GM18498 (cell line): Measurements from ENCODE around the gene EXOSC1.
"Not testable (repeated sequence)": the region's sequence is repeated elsewhere in the genome, so short reads cannot be mapped to it uniquely, and the experiment has no call there.

ENCODE experiments used
- ATAC-seq: cut with Tn5 transposase; IDR thresholded peaks from one replicate; pipeline ENCODE4 v1.9.1; 2021; ENCODE audit warnings: mild to moderate bottlenecking, moderate library complexity; ENCODE audit not compliant: unreplicated experiment

Gene EXOSC1

DNA sequence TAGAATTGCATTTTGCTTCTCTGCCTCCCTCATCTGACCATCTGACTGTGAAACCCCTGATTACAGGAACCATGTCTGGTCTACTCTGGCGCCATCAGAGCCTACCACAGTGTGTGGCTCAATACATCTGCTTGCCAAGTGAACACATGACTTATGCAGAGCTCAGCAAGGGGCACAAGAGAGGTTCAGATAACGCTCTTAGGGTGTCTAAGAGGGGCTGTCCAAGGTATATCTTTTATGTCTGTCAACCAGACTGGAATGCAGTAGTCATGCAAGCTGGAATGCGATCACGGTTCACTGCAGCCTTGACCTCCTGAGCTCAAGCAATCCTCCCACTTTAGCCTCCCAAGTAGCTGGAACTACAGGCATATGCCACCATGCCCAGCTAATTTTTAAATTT, 34.4 kb downstream of the EXOSC1 start:
- ATAC-seq, result no peak

DNA sequence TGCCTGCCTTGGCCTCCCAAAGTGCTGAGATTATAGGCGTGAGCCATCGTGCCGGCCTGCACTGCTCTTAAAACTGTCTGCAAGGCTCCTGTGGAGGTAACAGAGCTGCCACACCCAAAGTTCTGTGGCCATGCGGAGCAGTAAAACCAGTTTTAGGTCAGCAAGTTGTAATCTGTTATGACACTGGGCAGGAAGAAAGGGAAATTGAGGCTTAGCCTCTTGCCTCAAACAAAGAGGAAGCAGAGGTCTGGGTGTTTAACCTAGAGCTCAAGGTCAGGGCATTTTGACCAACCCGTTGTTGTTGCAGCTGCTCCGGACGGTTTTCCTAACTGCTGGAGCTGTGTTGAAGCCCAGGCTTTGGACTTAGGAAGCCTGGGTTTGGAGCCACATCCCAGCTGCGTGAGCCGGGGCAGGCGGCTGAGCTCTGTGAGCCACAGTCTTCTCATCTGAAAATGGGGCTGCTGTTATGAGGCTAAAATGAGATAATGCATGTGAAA, 37.3 kb downstream of the EXOSC1 start:
- ATAC-seq, result no peak

DNA sequence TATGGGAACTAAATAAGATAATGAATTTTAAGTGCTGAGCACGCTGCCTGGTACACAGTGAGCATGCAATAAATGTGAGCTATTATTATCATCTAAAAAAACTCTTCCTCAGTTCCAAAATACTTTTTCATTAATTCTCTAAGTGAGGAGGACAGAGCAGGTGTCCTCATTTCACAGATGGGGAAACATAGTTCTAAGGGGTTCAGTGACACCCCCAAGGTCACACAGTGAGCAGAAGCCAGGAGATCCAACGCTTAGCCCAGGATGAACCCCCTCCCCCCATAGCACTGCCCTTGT, 37.9 kb downstream of the EXOSC1 start:
- no peak for ATAC-seq

DNA sequence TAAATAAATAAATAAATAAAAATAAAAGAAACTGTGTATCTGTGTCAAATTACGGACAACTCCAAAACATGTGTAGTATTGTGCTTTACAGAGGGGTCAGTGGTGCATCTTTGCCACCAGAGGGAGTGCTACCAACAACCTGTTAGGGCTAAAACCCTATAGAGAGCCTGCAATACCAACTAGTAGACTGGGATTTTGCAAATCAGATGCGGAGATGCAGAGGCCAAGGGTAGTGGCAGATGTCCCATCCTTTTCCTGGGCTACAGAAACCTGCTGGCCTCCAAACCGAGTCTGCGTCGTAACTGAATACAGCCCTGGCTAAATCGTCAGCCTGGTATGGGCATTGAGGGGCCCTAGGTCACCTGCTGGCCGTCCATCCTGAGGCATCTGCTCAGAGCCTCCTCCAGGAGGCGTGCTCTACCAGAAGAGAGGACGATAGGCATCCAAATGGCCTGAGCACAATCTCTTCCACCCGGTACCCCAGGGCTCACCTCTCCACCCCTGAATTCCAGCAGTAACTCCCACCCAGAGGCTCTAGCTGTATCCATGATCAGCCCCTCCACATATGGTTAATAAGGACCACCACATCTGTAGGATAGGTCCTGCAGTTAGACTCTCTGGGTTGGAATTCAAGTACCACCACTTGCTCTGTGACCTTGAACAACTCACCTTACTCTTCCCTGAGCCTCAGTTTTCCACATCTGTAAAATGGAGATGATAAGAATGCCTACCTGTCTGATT, 38.4 kb downstream of the EXOSC1 start:
- peak; percentile 91 for ATAC-seq

DNA sequence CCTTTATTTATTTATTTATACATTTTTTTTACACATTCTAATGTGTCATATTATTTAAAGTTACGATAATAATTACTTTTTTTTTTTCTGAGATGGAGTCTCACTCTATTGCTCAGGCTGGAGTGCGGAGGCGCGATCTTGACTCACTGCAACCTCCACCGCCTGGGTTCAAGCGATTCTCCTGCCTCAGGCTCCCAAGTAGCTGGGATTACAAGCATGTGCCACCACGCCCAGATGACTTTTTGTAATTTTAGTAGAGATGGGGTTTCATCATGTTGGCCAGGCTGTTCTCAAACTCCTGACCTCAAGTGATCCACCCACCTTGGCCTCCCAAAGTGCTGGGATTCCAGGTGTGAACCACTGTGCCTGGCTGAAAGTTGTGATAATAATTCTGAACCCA, 39.3 kb downstream of the EXOSC1 start:
- not testable (repeated sequence) for ATAC-seq

DNA sequence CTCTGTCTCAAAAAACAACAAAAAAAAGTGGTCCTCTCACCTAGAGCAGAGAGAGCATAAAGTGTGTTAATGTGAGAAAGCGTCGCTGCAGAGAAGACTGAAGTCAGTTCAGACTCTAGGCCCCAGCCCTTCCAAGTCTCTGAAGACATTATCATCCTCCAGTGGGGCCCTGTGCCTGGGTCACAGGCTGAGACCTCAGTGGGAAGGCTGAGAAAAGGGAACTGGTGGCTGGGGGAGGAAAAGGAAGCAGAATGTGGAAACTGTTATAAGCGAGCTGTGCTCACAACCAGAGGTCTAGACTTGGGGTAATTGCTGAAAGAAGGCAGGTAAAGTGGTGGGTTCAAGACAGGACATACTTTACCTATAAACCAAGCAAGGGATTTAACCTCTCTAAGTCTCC, 39.7 kb downstream of the EXOSC1 start:
- no peak for ATAC-seq

DNA sequence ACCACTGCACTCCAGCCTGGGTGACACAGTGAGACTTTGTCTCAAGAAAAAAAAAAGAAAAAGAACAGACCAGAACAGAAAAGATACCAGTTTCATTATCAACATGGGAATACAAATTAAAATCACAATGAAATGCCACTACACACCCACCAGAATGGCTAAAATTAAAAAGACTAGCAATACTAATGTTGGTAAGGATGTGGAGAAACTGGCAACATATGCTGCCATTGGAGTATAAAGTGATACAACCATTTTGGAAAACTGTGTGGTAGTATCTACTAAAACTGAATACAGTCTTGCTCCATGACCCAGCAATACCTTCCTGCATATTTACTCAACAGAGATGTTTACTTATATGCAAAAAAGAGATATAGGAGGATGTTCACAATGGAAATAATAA, 41.8 kb downstream of the EXOSC1 start:
- ATAC-seq, result no peak

DNA sequence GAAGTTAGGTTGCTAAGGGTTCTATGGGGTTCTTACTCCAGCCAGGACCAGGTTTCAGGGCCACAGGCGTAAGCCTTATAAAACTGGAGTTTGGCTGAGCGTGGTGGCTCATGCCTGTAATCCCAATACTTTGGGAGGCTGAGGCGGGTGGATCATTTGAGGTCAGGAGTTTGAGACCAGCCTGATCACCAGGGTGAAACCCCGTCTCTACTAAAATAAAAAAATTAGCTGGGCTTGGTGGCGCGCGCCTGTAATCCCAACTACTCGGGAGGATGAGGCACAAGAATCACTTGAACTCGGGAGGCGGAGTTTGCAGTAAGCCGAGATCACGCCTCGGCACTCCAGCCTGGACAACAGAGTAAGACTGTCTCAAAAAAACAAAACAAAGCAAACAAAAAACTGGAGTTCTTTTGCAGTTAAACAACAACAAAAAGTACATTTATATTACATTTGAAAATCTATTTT, 44.3 kb downstream of the EXOSC1 start:
- no peak for ATAC-seq

DNA sequence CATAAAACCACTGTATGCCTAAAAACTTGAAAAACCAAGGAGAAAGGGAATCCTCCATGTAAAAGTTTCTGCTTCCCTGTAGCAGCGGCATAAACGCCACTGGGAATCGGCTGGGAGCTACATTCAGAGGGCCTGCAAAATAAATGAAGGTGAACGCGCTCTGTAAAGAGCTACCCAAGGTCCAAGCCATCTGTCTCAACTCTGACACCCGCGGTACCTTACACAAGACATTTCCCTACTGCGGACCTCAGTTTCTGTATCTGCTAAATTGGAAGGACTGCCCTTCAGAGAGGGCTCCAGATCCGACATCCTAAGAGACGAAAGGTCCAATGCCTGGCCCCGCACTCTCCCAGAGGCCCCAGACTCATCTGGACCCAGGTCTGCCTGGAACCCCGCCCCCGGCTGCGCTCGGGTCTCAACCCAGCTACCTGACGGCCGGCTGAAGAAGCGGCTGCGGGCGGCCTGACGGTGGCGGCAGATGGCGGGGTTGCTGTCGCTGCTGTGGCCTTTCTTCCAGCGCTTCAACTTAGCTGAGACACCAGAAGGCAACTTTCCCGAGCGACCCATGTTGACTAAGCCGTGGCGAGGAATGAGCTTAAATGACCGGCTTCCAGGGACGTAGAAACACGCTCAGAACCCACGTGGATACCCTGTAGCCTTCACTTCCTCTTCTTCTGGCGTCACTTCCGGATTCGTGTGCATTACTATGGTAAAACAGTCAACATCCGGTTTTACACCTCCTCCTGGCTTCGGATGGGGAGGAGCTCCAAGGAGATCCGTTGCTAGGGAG, 44.9 kb downstream of the EXOSC1 start, which contains the start of gene RRP12:
TSS of gene RRP12 (minus strand) at position 676 of the 790 bp plus-strand sequence. CDS start at position 567, 109 bp downstream.
- peak; percentile 97 for ATAC-seq

DNA sequence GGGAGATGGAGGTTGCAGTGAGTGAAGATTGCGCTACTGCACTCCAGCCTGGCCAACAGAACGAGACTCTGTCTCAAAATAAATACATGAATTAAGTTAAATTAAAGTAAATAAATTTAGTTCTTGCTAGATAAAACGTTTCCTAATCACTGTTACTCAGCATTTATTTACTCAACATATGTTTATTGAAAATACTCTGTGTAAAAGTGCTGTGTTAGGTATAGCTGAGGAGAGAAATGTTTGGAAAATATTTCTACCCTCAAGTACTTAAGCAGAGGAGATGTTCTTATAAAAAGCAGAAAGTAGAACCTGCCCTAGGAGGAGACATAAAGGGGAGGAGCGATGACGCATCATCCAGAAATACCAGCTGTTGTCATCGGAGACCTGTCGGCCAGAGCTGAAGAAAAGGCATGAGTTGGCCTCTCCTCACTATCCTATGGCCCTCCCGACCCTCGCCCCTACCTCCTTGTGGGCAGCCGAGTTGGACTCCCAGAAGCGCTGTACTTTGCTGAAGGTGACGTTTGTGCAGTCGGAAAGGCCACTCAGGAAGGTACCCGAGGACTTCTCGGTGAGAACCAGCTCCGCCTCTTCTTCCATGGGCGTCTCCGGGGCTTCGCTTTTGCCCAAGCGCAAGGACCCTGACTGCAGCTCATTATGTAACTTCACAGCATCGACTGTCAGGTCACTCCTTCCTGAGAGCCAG, 45.8 kb downstream of the EXOSC1 start:
- no peak for ATAC-seq

DNA sequence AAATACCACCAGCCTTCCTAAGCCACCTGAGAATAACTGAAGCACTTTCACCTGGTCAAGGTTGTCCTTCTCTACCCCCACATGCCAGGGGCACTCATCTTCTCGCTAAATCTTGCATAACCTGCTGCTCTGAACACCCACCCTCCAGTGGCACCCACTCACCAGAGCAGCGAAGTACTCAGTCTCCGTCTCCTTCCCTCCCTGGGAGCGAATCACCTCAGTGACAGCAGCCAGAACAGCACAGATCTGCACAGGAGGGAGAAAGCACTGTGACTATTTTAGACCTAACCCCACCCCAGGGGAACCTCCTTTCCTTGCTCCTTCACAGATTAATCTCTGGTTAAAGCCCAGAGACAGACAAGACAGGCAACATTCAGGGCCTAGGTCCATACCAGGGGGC, 49.8 kb downstream of the EXOSC1 start:
- no peak for ATAC-seq

DNA sequence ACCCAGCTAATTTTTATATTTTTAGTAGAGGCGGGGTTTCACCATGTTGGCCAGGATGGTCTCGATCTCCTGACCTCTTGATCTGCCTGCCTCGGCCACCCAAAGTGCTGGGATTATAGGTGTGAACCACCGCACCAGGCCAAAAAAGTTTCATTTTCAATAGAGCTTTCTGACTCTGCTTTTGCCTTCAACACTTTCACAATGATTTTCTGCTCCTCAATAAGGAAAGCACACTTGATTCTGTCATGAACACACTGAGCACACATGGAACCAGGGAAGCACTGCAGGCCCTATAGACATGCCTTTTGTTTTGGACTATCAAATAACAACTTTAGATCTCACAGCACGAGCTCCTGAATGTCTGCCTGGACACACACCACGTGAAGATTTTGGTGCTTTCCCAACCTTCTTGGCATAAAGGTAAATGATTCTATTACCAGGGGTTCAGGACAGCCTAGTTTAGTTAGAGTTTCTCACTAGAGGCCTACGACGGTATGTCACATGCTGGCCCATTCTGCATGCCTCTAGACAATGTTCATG, 52.7 kb downstream of the EXOSC1 start:
- ATAC-seq, result no peak

DNA sequence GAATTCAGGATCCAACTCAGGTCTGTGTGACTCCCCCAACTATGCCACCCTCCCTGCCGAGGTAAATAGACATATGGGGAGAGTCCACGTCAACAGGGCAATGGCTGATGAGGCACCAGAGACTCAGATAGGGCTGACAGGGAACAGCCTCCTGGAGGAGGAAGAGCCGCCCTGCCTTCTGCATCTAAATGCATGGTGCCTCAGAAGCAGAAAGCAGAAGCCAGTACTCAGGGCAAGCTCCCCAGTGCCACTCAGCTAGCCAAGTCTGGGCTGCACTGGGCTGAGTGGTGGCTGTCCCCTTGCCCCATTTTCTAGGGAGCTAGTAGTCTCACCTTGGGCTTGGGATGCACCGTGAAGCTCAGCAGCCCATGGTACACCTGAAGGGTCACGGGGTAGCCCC, 55.7 kb downstream of the EXOSC1 start:
- ATAC-seq, result no peak

DNA sequence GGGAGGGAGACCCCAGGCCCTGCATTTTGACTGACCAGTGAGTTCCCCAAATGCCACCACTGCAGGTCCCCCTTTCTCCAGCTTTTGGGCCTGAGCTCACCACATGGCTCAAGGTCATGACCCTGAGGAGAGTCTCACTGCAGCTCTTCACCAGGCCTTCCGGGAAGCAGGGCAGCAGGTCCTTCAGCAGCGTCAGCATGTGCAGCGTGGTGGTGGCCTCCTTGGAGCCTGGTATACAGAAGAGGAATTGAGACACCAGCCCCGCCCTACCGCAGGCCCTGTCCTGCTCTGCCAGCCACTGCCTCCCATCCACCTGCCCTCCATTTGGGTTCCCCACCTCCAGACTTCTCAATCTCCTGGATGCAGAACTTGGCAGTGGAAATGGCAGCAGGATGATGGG, 57.7 kb downstream of the EXOSC1 start:
- no peak for ATAC-seq
